K562 (cell line): Measurements from ENCODE around the gene SOS1. TPM values are rescaled to one million over a fixed set of nuclear protein-coding genes. Genes with fewer than 3 reads are reported as not detected.

ENCODE experiments used
- C11orf30 ChIP-seq: fragments of 450-650 bp; IDR thresholded peaks from 2 replicates; pipeline ENCODE4 v1.6.1; 2016; ENCODE audit warnings: low read depth, mild to moderate bottlenecking
- CEBPZ ChIP-seq: fragments of 150-350 bp; IDR thresholded peaks from 2 replicates; pipeline ENCODE4 v1.6.1; 2014; ENCODE audit warnings: low read depth, mild to moderate bottlenecking, low read length, borderline replicate concordance
- E2F1 ChIP-seq: sonication (generic); formaldehyde crosslinking; IDR thresholded peaks from 2 replicates; pipeline ENCODE4 v1.8.1; 2023; ENCODE audit warnings: mild to moderate bottlenecking, missing genetic modification reagents, moderate library complexity
- ELK1 ChIP-seq: sonication (generic); formaldehyde crosslinking; IDR thresholded peaks from 2 replicates; pipeline ENCODE4 v1.8.1; 2022; ENCODE audit warnings: missing genetic modification reagents
- FOSL1 ChIP-seq: fragments of 200-800 bp; sonication (Bioruptor generic); conservative IDR thresholded peaks from 2 replicates; pipeline ENCODE4 v1.6.1; 2016; ENCODE audit warnings: missing genetic modification characterization, missing compliant biosample characterization
- FOXP1 ChIP-seq: sonication (generic); formaldehyde crosslinking; IDR thresholded peaks from 2 replicates; pipeline ENCODE4 v1.8.0; 2022; ENCODE audit warnings: mild to moderate bottlenecking, missing genetic modification reagents
- GABPA ChIP-seq: fragments of 200-800 bp; sonication (Bioruptor generic); conservative IDR thresholded peaks from 2 replicates; pipeline ENCODE4 v1.6.1; 2016; ENCODE audit warnings: low read depth, missing genetic modification characterization, missing compliant biosample characterization
- MBD2 ChIP-seq: sonication (generic); IDR thresholded peaks from 2 replicates; pipeline ENCODE4 v1.6.1; 2016; ENCODE audit warnings: low read depth, borderline replicate concordance
- MEF2D ChIP-seq: conservative IDR thresholded peaks from 2 replicates; pipeline ENCODE4 v1.6.1; 2016; ENCODE audit warnings: low read depth, missing genetic modification characterization, missing compliant biosample characterization
- NFE2 ChIP-seq: IDR thresholded peaks from 2 replicates; pipeline ENCODE4 v1.6.1; 2014; ENCODE audit warnings: antibody characterized with exemption, low read depth
- NR2C2 ChIP-seq, 2 experiments: fragments of 200-800 bp in 1 of 2; sonication (Bioruptor generic) in 1 of 2; sonication (generic) in 1 of 2; formaldehyde crosslinking in 1 of 2; IDR thresholded peaks; 2 replicates each; pipeline versions ENCODE4 v1.6.1 to v1.8.0; 2016 to 2022; ENCODE audit warnings: mild to moderate bottlenecking in 1 of 2, missing compliant biosample characterization in 1 of 2, missing genetic modification characterization in 1 of 2, missing genetic modification reagents in 1 of 2
- PRPF4 ChIP-seq: fragments of 200-400 bp; formaldehyde crosslinking; IDR thresholded peaks from one replicate; pipeline ENCODE4 v1.6.1; 2017; ENCODE audit warnings: low read length, low read depth, mild to moderate bottlenecking; ENCODE audit not compliant: insufficient read depth, poor library complexity, severe bottlenecking
- SREBF1 ChIP-seq: fragments of 150-350 bp; IDR thresholded peaks from 2 replicates; pipeline ENCODE4 v1.6.1; 2014; ENCODE audit warnings: antibody characterized with exemption, low read depth, low read length, borderline replicate concordance
- TGIF2 ChIP-seq: sonication (generic); formaldehyde crosslinking; IDR thresholded peaks from 2 replicates; pipeline ENCODE4 v1.8.1; 2022; ENCODE audit warnings: mild to moderate bottlenecking, missing genetic modification reagents, moderate library complexity
- VEZF1 ChIP-seq: fragments of 200-800 bp; sonication (Bioruptor generic); IDR thresholded peaks from 2 replicates; pipeline ENCODE4 v1.6.1; 2017; ENCODE audit warnings: missing genetic modification characterization, missing compliant biosample characterization
- ZNF280B ChIP-seq: fragments of 250-450 bp; sonication (Bioruptor Pico); IDR thresholded peaks from 2 replicates; pipeline ENCODE4 v1.5.1; 2021; ENCODE audit warnings: mild to moderate bottlenecking
- ZNF395 ChIP-seq: fragments of 200-800 bp; sonication (Bioruptor generic); IDR thresholded peaks from 2 replicates; pipeline ENCODE4 v1.6.1; 2017; ENCODE audit warnings: missing genetic modification characterization, missing compliant biosample characterization
- polyA plus RNA-seq, 8 experiments: library from polyadenylated mRNA; depleted of rRNA in 4 of 8; stranded (reverse) in 5 of 8; unstranded in 3 of 8; fragments of >200 nt; fragmentation: Nextera tagmentation in 2 of 8; fragmentation: Illumina TruSeq in 1 of 8; extraction: Ambion mirVana in 2 of 8; extraction: Trizol in 1 of 8; gene quantifications; 2 replicates each; pipeline versions ENCODE4 v1.2.1 to v1.2.3, GENCODE V29; 2011 to 2014; ENCODE audit warnings: inconsistent platforms in 1 of 8, missing spikeins in 1 of 8
- total RNA-seq, 7 experiments: library from RNA; depleted of rRNA in 6 of 7; stranded (reverse); fragments of >200 nt in 6 of 7; fragmentation: Illumina TruSeq in 2 of 7; extraction: Trizol in 2 of 7; gene quantifications; 2 replicates each; pipeline versions ENCODE4 v1.2.1 to v1.2.3, GENCODE V29; 2011 to 2021; ENCODE audit warnings: low replicate concordance in 1 of 7

Gene SOS1
- total and polyA plus RNA-seq, 9 of the 15 experiments (the other 6 are each of a cell fraction or from before 2014, with no cell fraction given): 2.5 to 27.1 (median 16.3) TPM

- no peak for TF ChIP-seq TGIF2 (CRISPR knock-in tag)
- TF ChIP-seq SREBF1: no peak
- no peak for TF ChIP-seq FOXP1
- TF ChIP-seq GABPA (tag): peak; percentile 63; the same call in 1 of the 2 replicates
- no peak for TF ChIP-seq E2F1 (CRISPR knock-in tag)
- TF ChIP-seq ZNF280B: no peak
- TF ChIP-seq ELK1: no peak
- TF ChIP-seq C11orf30: no peak
- no peak for TF ChIP-seq CEBPZ
- TF ChIP-seq NR2C2 (CRISPR knock-in tag; IDR thresholded peaks at IDR 0.05): no peak
- TF ChIP-seq NR2C2 (tag; IDR thresholded peaks at IDR 0.05): peak; percentile 62; the same call in 1 of the 2 replicates
- TF ChIP-seq MEF2D (tag): peak; percentile 94
- TF ChIP-seq ZNF395 (CRISPR knock-in tag): peak; percentile 99
- TF ChIP-seq FOSL1: 0 out of 2 replicates have a peak, but pooled peaks have one; percentile 23
- no peak for TF ChIP-seq MBD2
- TF ChIP-seq NFE2: no peak
- no peak for TF ChIP-seq PRPF4
- TF ChIP-seq VEZF1: peak; percentile 45
Measured at GRCh38 chr2:39150102-39150562, 29.3 kb upstream of the SOS1 start (continued).
